Activated CD4-positive, alpha-beta memory T cell treated with anti-CD3 and anti-CD28 coated beads, Interleukin-2, amount 10 ng/mL, durations not matched to agents 7 days and 5 days (primary cell): ENCODE data around the gene TRPV4. TPM values are rescaled to one million over a fixed set of nuclear protein-coding genes. Genes with fewer than 3 reads are reported as not detected.

ENCODE experiments used
- CTCF ChIA-PET: fragments of 350-600 bp; sonication (Branson Sonifier 250); formaldehyde crosslinking; loops from one replicate; lab custom pipeline; 2021; ENCODE audit warnings: antibody characterized with exemption, inconsistent platforms; lab: Charles Lee
- POLR2A ChIA-PET: fragments of 350-600 bp; sonication (Branson Sonifier 250); formaldehyde crosslinking; loops from one replicate; lab custom pipeline; 2021; ENCODE audit warnings: antibody characterized with exemption; lab: Charles Lee
- DNase-seq: peaks from one replicate; pipeline ENCODE4 v3.0.0-alpha.2; 2020
- H3K27ac Mint-ChIP-seq: one replicate; pipeline ENCODE4 v1.8.0; 2021; ENCODE audit warnings: mild to moderate bottlenecking, mixed read lengths
- H3K27me3 Mint-ChIP-seq: one replicate; pipeline ENCODE4 v1.8.0; 2021; ENCODE audit warnings: mixed read lengths
- H3K36me3 Mint-ChIP-seq: one replicate; pipeline ENCODE4 v1.8.0; 2021; ENCODE audit warnings: low read depth, mixed read lengths
- H3K4me1 Mint-ChIP-seq: one replicate; pipeline ENCODE4 v1.8.0; 2021; ENCODE audit warnings: mixed read lengths
- H3K4me3 Mint-ChIP-seq: one replicate; pipeline ENCODE4 v1.8.0; 2021; ENCODE audit warnings: mild to moderate bottlenecking, mixed read lengths
- H3K9me3 Mint-ChIP-seq: one replicate; pipeline ENCODE4 v1.8.0; 2021; ENCODE audit warnings: mixed read lengths
- total RNA-seq, 2 experiments: library from RNA; stranded (reverse); gene quantifications; one replicate each; pipeline ENCODE4 v1.2.3, GENCODE V29; 2021

TRPV4 gene
- total RNA-seq, 2 experiments from 2014 or later = not detected

DNA sequence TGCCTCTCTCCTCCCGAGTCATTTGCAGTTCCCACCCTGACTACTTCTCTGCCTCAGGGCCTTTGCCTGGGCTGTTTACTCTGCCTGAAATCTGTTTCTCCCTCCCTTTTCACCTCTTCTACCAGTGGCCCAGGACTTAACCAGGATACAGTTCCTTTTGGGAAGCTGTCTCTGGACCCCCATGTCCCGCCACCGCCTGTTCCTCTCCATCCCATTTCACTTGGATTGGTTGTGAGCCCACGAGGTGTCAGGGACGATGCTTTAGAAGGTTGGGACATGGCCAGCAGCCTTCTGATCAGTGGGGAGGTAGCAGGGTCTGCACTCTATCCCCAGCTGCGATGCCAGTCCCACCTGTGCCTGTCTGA is 67.8 kb downstream of the TRPV4 start:
- no peak overlapping the region for H3K4me3 Mint-ChIP-seq
- peaks cover 6% of the 10 kb centered on the region for H3K27me3 Mint-ChIP-seq
- no peak for DNase-seq
- peaks cover 12% of the 10 kb centered on the region for H3K4me1 Mint-ChIP-seq
- ChIA-PET POLR2A (no interaction called here), CTCF (no interaction called here)
- H3K27ac Mint-ChIP-seq = no peak overlapping the region
- H3K36me3 Mint-ChIP-seq = no peaks in the 10 kb centered on the region
- H3K9me3 Mint-ChIP-seq = peaks cover 6% of the 10 kb centered on the region

GRCh38 chr12:109764776-109765445 is 68.3 kb downstream of the TRPV4 start:
- ChIA-PET POLR2A (no interaction called here), CTCF (interaction anchor here (0.5 kb wide), 1 partner anchor 249 kb away, joined by 3 read pairs; no protein-coding TSS in a partner anchor)
- H3K4me3 Mint-ChIP-seq = no peak overlapping the region
- no peaks in the 10 kb centered on the region for H3K36me3 Mint-ChIP-seq
- no peak overlapping the region for H3K27ac Mint-ChIP-seq
- H3K27me3 Mint-ChIP-seq = peaks cover 6% of the 10 kb centered on the region
- no peak for DNase-seq
- peaks cover 6% of the 10 kb centered on the region for H3K9me3 Mint-ChIP-seq
- peaks cover 12% of the 10 kb centered on the region for H3K4me1 Mint-ChIP-seq

GRCh38 chr12:109764123-109764522 is 69.1 kb downstream of the TRPV4 start:
- Mint-ChIP-seq H3K9me3 (peaks cover 6% of the 10 kb centered on the region), H3K4me1 (peaks cover 12% of the 10 kb centered on the region), H3K4me3 (no peak overlapping the region), H3K36me3 (no peaks in the 10 kb centered on the region), H3K27ac (no peak overlapping the region), H3K27me3 (peaks cover 6% of the 10 kb centered on the region)
- CTCF ChIA-PET = interaction anchor here (0.6 kb wide), 2 partner anchors 112 to 377 kb away, joined by 3 read pairs; no protein-coding TSS in a partner anchor
- DNase-seq = no peak
- POLR2A ChIA-PET = interaction anchor here (1.6 kb wide), 1 partner anchor 13 kb away, joined by 3 read pairs; no protein-coding TSS in a partner anchor

DNA sequence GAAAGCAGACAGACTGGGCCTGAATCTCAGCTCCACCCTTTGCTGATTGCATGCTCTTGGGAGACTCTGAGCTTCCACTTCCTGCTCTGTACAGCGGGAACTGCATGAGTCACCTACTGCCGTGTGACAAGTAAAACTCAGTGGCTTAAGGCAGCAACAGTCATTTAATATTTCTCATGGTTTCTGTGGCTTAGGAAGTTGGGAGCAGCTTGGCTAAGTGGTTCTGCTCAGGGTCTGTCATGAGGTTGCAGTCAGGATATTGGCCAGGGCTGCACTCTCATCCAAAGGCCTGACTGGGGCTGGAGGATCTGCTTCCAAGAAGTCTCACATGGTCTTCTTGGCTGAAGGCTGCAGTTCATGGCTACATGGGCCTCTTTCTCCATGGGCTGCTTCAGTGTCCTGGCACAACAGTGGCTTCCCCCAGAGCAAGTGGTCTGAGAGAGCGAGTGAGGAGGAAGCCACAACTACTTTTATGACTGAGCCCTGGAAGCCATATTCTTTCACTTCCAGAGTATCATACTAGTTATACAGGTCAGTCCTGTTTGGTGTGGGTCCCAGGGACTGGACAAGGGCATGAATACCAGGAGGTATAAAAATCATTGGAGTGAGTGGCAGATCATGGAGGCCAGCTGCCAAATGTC is 69.9 kb downstream of the TRPV4 start:
- H3K27me3 Mint-ChIP-seq = peaks cover 6% of the 10 kb centered on the region
- CTCF ChIA-PET = interaction anchor here (0.6 to 0.8 kb wide), 2 partner anchors 166 to 376 kb away, joined by 3 to 4 read pairs; no protein-coding TSS in a partner anchor

GRCh38 chr12:109762673-109763191 is 70.5 kb downstream of the TRPV4 start:
- peaks cover 7% of the 10 kb centered on the region for H3K9me3 Mint-ChIP-seq
- peaks cover 7% of the 10 kb centered on the region for H3K27me3 Mint-ChIP-seq
- H3K27ac Mint-ChIP-seq = no peak overlapping the region
- CTCF ChIA-PET = interaction anchor here (0.8 kb wide), 1 partner anchor 165 kb away, joined by 4 read pairs; no protein-coding TSS in a partner anchor
- H3K36me3 Mint-ChIP-seq = no peaks in the 10 kb centered on the region
- POLR2A ChIA-PET = interaction anchor here (1.6 kb wide), 1 partner anchor 14 kb away, joined by 3 read pairs; no protein-coding TSS in a partner anchor
- H3K4me3 Mint-ChIP-seq = no peak overlapping the region
- H3K4me1 Mint-ChIP-seq = peaks cover 12% of the 10 kb centered on the region
- no peak for DNase-seq

More for the DNA sequence above, 69.9 kb downstream of the TRPV4 start:
- H3K9me3 Mint-ChIP-seq = peaks cover 6% of the 10 kb centered on the region
- no peak overlapping the region for H3K4me3 Mint-ChIP-seq
- POLR2A ChIA-PET = interaction anchor here (1.6 kb wide), 1 partner anchor 14 kb away, joined by 3 read pairs; no protein-coding TSS in a partner anchor
- no peaks in the 10 kb centered on the region for H3K36me3 Mint-ChIP-seq
- DNase-seq = peak; percentile 33
- H3K27ac Mint-ChIP-seq = no peak overlapping the region
- H3K4me1 Mint-ChIP-seq = peaks cover 12% of the 10 kb centered on the region

DNA sequence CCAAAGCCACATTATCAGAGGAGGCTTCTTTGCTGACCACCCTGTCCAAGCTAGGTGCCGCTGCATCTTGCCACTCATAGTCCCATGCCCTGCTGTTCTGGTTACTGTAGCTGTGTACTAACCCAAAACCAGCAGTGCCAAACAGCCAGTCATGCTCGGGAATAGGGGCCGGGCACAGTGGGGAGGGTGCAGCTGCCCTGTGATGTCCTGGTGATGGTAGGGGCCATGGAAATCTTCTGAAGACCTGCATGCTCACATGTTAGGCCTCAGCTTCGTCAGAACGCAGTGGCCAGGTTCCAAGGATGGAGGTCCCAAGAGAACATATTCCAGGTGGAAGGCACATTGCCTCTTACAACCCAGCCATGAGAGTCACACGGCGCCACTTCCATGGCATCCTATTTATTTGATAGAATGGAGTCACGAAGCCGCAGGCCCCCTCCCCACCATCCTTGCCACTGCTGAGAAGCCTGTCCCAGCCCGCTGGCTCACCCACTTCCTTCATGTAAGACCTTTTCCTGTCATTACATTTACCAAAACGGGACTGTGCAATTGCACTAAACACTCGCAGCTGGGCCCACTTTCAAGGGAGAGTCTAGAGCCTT is 71.0 kb downstream of the TRPV4 start:
- H3K9me3 Mint-ChIP-seq = peaks cover 11% of the 10 kb centered on the region

GRCh38 chr12:109760930-109761921 is 72.0 kb downstream of the TRPV4 start:
- Mint-ChIP-seq H3K4me3 (no peak overlapping the region), H3K27ac (no peak overlapping the region), H3K9me3 (peaks cover 17% of the 10 kb centered on the region), H3K27me3 (peaks cover 13% of the 10 kb centered on the region), H3K4me1 (peaks cover 12% of the 10 kb centered on the region), H3K36me3 (peaks cover 4% of the 10 kb centered on the region)
- no peak for DNase-seq
- CTCF ChIA-PET = no interaction called here
- POLR2A ChIA-PET = no interaction called here

More for the DNA sequence above, 71.0 kb downstream of the TRPV4 start:
- Mint-ChIP-seq H3K4me3 (no peak overlapping the region), H3K27me3 (peaks cover 8% of the 10 kb centered on the region), H3K4me1 (peaks cover 12% of the 10 kb centered on the region), H3K27ac (no peak overlapping the region), H3K36me3 (no peaks in the 10 kb centered on the region)
- ChIA-PET CTCF (no interaction called here), POLR2A (no interaction called here)
- no peak for DNase-seq

GRCh38 chr12:109760031-109760929 is 72.9 kb downstream of the TRPV4 start:
- Mint-ChIP-seq H3K27me3 (peaks cover 15% of the 10 kb centered on the region), H3K27ac (no peak overlapping the region), H3K36me3 (peaks cover 4% of the 10 kb centered on the region), H3K4me3 (no peak overlapping the region), H3K4me1 (peaks cover 12% of the 10 kb centered on the region), H3K9me3 (peaks cover 20% of the 10 kb centered on the region)
- POLR2A ChIA-PET = no interaction called here
- no peak for DNase-seq
- CTCF ChIA-PET = no interaction called here

DNA sequence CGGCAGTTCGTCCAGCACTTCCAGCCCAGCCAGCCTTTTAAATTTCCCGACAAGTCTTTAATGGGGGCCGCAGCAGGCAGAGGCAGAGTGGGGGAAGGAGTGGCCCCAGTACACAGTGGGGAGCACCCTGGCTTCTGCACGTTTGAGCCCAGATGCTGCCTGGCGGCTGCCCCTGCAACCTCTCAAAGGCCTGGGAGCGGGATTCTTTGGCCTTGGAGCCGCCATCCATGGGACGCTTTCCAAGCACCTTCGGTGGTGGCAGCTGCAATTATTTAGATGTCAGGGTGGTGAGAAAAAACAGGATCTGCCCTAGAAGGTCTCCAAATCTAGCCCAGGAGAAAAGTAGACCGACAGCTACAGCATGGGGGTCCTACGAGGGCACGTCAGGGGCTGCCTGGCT is 73.6 kb downstream of the TRPV4 start:
- no peak for DNase-seq
- CTCF ChIA-PET = no interaction called here
- H3K27ac Mint-ChIP-seq = no peak overlapping the region
- peaks cover 12% of the 10 kb centered on the region for H3K4me1 Mint-ChIP-seq
- peaks cover 4% of the 10 kb centered on the region for H3K36me3 Mint-ChIP-seq
- POLR2A ChIA-PET = no interaction called here
- H3K4me3 Mint-ChIP-seq = no peak overlapping the region
- H3K27me3 Mint-ChIP-seq = peaks cover 17% of the 10 kb centered on the region
- H3K9me3 Mint-ChIP-seq = peaks cover 20% of the 10 kb centered on the region

GRCh38 chr12:109758426-109759420 is 74.5 kb downstream of the TRPV4 start:
- DNase-seq = no peak
- H3K36me3 Mint-ChIP-seq = peaks cover 4% of the 10 kb centered on the region
- peaks cover 20% of the 10 kb centered on the region for H3K9me3 Mint-ChIP-seq
- H3K27ac Mint-ChIP-seq = no peak overlapping the region
- peaks cover 11% of the 10 kb centered on the region for H3K4me1 Mint-ChIP-seq
- POLR2A ChIA-PET = no interaction called here
- peaks cover 17% of the 10 kb centered on the region for H3K27me3 Mint-ChIP-seq
- no peak overlapping the region for H3K4me3 Mint-ChIP-seq
- CTCF ChIA-PET = interaction anchor here (0.5 to 1.1 kb wide), 2 partner anchors 9 to 204 kb away, joined by 3 to 5 read pairs; no protein-coding TSS in a partner anchor
